Activated effector memory CD4-positive, alpha-beta T cell treated with Interleukin-2 at 50 U/mL for 16 hours (primary cell): Measurements from ENCODE around the gene CDH22.

Source experiments
- DNase-seq: peaks from one replicate; pipeline ENCODE4 v3.0.0-alpha.2; 2020

The CDH22 gene

GRCh38 chr20:46188866-46189541 is 119.3 kb downstream of the CDH22 start:
- no peak for DNase-seq

GRCh38 chr20:46186210-46186609 is 122.1 kb downstream of the CDH22 start:
- no peak for DNase-seq

GRCh38 chr20:46185353-46185752 is 122.9 kb downstream of the CDH22 start:
- DNase-seq, result no peak

- no peak for DNase-seq
Observed at GRCh38 chr20:46183768-46184167, 124.5 kb downstream of the CDH22 start.

- no peak for DNase-seq
Observed at GRCh38 chr20:46182276-46183200, 125.8 kb downstream of the CDH22 start.

GRCh38 chr20:46179862-46180261 is 128.4 kb downstream of the CDH22 start:
- no peak for DNase-seq

- no peak for DNase-seq
Observed at GRCh38 chr20:46178891-46179290, 129.4 kb downstream of the CDH22 start.

GRCh38 chr20:46177768-46178167 is 130.5 kb downstream of the CDH22 start:
- DNase-seq, result no peak

- no peak for DNase-seq
Observed at GRCh38 chr20:46176739-46177378, 131.4 kb downstream of the CDH22 start.

GRCh38 chr20:46175127-46175494 is 133.2 kb downstream of the CDH22 start:
- DNase-seq, result no peak

- DNase-seq, result peak; percentile 49
Observed at GRCh38 chr20:46174469-46175126, 133.7 kb downstream of the CDH22 start.

GRCh38 chr20:46173652-46174468 is 134.4 kb downstream of the CDH22 start:
- no peak for DNase-seq

- no peak for DNase-seq
Observed at GRCh38 chr20:46172961-46173536, 135.2 kb downstream of the CDH22 start.

GRCh38 chr20:46172455-46172854 is 135.8 kb downstream of the CDH22 start:
- no peak for DNase-seq

GRCh38 chr20:46171909-46172308 is 136.4 kb downstream of the CDH22 start:
- no peak for DNase-seq

GRCh38 chr20:46171476-46171875 is 136.8 kb downstream of the CDH22 start:
- no peak for DNase-seq

GRCh38 chr20:46169245-46170171 is 138.8 kb downstream of the CDH22 start:
- no peak for DNase-seq

- no peak for DNase-seq
Observed at GRCh38 chr20:46168438-46168837, 139.9 kb downstream of the CDH22 start.

- DNase-seq, result no peak
Observed at GRCh38 chr20:46167080-46167479, 141.2 kb downstream of the CDH22 start.

- no peak for DNase-seq
Observed at GRCh38 chr20:46164254-46164653, 144.0 kb downstream of the CDH22 start.

- DNase-seq, result no peak
Observed at GRCh38 chr20:46161921-46162320, 146.4 kb downstream of the CDH22 start.
